Erythroblast (primary cell): ENCODE data around the gene ABCC9.

Experiments used
- DNase-seq, 2 experiments: peaks; one replicate each; lab custom pipeline; 2025; lab: John Stamatoyannopoulos, UW
- GATA1 ChIP-seq: IDR thresholded peaks from 2 replicates; pipeline ENCODE4 v1.6.1; 2011; ENCODE audit warnings: low read depth, mild to moderate bottlenecking, control low read depth, low read length, moderate library complexity
- POLR2A ChIP-seq: IDR thresholded peaks from 2 replicates; pipeline ENCODE4 v1.6.1; 2011; ENCODE audit warnings: mild to moderate bottlenecking, low read length

Gene ABCC9

DNA sequence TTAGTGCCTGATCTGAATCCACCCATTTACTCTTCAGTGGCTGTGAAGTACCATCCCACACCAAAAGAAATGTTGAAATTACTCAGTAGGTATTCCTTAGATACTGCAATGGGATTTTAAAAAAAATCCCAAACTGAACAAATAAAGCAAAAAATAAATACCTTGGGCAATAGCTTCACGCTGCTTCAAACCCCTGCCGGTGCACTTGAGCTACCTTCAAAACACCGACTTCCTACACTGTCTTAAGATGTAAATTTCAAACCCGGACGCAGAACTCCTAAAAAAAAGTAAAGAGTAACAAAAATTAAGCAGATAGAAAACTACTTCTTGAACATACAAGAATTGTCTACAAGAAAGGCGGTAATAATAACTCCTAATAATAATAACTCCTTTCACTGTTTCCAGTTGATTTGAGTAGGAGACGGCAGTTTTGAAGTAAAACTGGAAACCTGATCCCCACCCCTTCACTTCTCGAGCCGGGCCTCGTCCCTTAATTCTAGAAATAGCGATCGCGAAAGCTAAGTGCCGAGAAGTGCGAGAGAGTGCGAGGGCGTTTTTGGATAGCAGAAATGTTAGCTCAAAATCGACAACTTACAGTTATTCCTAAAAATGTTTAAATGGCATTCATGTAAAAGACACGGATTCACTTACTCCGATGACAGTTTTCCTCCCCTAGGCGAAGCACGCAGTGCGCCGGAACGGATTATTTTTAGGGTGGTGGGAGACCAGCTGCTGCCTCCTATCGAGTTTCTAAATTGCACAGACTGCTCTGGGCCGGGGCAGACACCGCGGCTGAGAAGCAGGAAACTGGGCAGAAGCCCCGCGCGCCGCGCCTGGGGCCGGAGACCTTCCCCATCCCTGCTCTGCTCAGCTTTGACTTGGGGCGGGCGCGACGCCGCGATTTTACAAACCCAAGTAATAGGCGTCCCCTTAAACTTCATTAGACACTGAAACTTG is at the start of gene ABCC9:
ABCC9 (minus strand) TSS at position 878 of the 957 bp plus-strand sequence. CDS start 4,752 bp downstream, outside the sequence.
- no peak for TF ChIP-seq POLR2A
- no peak for TF ChIP-seq GATA1
- DNase-seq: no peak

DNA sequence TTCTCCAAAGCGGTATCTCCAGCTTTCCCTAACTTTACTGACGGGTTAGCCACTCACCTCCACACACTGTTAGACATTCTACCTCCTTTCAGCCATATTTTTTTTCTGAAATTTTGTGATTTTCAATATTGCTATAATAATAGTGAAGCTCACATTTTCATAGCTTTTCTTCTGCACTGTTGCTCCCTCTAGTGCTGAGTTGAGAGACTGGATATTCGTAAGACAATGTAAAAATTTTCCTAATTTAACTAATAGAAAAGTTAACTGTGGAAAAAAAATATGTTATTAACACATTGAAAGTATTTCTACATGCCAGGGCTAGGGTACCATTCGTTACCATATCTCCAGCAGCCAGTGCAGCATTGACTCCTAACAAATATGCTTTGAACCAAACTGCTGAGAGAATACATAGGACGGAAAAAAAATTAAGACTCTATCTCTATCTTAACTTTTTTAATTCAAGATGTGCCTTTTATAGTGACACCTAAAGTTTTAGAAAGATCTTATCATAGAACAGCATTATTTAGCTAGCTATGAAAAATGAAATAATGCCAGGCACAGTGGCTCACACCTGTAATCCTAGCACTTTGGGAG is 48.7 kb upstream of the ABCC9 start:
- no peak for TF ChIP-seq GATA1
- no peak for TF ChIP-seq POLR2A
- DNase-seq: peak; percentile 23 to 46

- TF ChIP-seq GATA1 (no peak), POLR2A (no peak)
These were observed 47.4 kb upstream of the ABCC9 start for GRCh38 chr12:21988619-21989018.

DNA sequence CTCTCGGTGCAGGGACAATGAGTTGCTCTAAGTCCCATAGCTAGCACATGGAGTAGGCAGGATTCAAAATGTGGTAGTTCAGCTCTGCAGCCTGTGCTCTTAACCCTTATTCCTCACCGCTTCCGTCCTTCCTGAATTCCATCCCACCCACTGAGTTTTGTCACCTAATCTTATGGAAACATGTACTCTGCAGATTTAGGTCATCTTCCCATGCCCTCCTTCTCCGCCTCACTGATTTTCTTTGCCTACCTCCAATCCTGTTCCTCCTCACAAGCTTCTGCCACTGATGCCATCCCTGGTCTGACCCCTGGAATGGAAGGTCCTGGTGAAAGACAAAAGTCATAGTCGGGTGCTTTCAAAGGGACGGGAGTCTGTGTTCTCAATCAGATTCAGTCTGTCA is 46.5 kb upstream of the ABCC9 start:
- no peak for DNase-seq
- TF ChIP-seq POLR2A: no peak
- no peak for TF ChIP-seq GATA1

More at GRCh38 chr12:21988619-21989018, 47.4 kb upstream of the ABCC9 start:
- no peak for DNase-seq

GRCh38 chr12:21985155-21985554 is 43.9 kb upstream of the ABCC9 start:
- DNase-seq: no peak
- TF ChIP-seq POLR2A (no peak), GATA1 (no peak)

- peak in 1 of 2 experiments; percentile 2 for DNase-seq
- no peak for TF ChIP-seq POLR2A
- no peak for TF ChIP-seq GATA1
These were observed 43.1 kb upstream of the ABCC9 start for GRCh38 chr12:21984375-21984774.

- DNase-seq: no peak
- TF ChIP-seq GATA1: no peak
- no peak for TF ChIP-seq POLR2A
These were observed 41.9 kb upstream of the ABCC9 start for GRCh38 chr12:21983095-21983494.

GRCh38 chr12:21980544-21980943 is 39.3 kb upstream of the ABCC9 start:
- no peak for DNase-seq
- TF ChIP-seq GATA1 (no peak), POLR2A (no peak)

- TF ChIP-seq POLR2A (no peak), GATA1 (no peak)
- DNase-seq: no peak
These were observed 34.1 kb upstream of the ABCC9 start for GRCh38 chr12:21975293-21975692.

GRCh38 chr12:21973221-21973620 is 32.0 kb upstream of the ABCC9 start:
- DNase-seq: no peak
- TF ChIP-seq POLR2A (no peak), GATA1 (no peak)

DNA sequence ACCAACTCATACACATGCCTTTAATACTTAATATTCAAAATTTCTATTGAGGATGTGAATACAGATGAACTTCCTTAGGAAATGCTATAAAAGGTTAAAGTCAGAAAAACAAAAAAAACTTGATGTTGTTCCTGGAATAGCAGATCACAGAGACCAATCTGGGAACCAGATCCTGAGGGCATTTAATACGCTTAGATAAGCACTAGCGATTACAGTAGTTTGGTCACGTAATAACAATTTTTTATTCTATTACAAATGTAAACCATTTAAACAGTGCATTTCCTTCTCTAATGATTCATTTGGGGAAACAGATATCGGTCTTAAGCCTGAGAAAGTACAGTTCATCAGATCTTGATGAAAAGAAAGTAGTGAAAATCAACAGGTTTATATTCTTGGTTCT is 30.8 kb upstream of the ABCC9 start:
- DNase-seq: no peak
- no peak for TF ChIP-seq POLR2A
- no peak for TF ChIP-seq GATA1

DNA sequence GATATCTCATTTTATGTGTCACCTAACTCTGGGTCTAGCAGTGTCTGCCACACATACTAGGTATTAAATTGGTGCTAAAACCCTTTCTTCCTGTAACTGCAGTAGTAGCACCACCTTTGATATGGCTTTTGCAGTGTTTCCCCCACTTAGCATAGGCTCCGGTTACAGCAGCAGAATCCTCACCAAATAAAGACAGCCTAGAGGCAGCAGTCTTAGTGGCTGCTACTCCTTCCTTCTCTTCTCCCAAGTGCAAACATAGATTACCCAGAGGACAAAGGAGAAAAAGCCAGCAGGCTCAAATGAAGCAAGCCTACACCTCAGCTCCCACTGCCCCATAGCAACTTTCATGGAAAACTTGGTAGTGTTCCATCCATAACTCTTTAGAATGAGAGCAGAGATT is 30.1 kb upstream of the ABCC9 start:
- no peak for DNase-seq
- no peak for TF ChIP-seq GATA1
- no peak for TF ChIP-seq POLR2A

GRCh38 chr12:21962821-21963220 is 21.6 kb upstream of the ABCC9 start:
- no peak for DNase-seq
- TF ChIP-seq POLR2A (no peak), GATA1 (no peak)

DNA sequence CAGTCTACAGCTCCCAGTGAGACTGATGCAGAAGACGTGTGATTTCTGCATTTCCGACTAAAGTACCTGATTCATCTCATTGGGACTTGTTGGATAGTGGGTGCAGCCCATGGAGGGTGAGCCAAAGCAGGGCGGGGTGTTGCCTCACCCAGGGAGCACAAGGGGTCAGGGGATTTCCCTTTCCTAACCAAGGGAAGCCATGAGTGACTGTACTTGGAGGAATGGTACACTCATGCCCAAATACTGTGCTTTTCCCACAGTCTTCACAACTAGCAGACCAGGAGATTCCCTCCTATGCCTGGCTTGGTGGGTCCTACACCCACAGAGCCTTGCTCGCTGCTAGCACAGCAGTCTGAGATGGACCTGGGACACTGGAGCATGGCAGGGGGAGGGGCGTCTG is 21.0 kb upstream of the ABCC9 start:
- no peak for TF ChIP-seq POLR2A
- no peak for TF ChIP-seq GATA1
- no peak for DNase-seq

DNA sequence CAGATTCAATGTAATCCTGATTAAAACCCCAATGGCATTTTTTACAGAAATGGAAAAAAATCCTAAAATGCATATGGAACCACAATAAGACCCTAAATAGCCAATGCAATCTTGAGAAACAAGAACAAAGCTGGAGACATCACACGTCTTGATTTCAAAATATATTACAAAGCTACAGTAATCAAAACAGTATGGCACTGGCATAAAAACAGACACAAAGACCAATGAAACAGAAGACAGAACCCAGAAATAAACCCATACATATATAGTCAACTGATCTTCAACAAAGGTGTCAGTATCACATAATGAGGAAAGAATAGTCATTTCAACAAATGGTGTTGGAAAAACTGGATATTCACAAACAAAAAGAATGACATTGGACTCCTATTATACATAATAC is 9.4 kb upstream of the ABCC9 start:
- DNase-seq: no peak
- TF ChIP-seq GATA1: no peak
- TF ChIP-seq POLR2A: no peak
